Central memory CD4-positive, alpha-beta T cell (primary cell): ENCODE data around the gene PCAT6.
"Not testable (repeated sequence)": the region's sequence is repeated elsewhere in the genome, so short reads cannot be mapped to it uniquely, and the experiment has no call there.

Experiments used
- DNase-seq: peaks from one replicate; pipeline ENCODE4 v3.0.0; 2022

Gene PCAT6

DNA sequence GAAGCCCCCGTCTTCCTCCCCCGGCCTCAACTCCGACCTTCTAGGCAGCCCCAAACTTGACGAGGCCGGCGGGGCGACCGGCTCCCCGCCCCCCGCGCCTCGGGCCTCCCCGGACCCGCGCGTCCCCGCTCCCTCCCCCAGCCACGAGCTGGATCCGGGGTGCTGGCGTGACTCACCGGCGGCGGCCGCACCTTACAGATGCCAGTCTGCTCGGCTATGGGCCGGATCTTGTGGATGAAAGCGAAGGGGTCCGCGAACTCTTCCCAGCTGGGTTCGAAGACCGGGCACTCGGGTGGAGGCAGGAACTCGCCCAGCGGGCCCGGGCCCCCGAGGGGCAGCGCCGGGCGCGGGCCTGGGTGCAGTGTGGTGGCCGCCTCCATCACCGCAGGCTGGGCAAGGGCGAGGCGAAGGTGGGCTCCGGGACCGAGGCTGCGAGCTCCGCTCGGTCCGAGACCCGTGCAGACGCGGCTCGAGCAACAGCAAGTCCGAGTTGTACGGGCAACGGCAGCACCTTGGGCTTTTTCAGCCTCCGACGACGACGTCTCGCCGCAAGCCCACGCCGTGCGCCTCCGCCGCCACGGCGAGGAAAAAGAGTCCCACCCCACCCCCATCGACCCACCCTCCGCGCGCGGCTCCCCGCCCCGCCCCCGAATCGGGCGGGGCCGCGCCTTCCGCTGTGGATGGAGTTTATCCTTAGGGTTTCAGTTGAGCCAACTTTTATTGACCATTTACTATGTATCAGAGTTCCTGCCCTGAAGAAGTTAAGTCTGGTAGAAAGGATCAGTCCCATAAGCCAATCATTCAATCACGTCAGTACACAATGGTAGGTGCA, 2.6 kb upstream of the PCAT6 start, which contains the start of gene KDM5B:
TSS of gene KDM5B (minus strand) at position 496 of the 832 bp plus-strand sequence. CDS start at position 380, 116 bp downstream.
- peak; percentile 56 for DNase-seq

GRCh38 chr1:202809597-202810159, 1.1 kb upstream of the PCAT6 start:
- no peak for DNase-seq

GRCh38 chr1:202810193-202810614, 550 bp upstream of the PCAT6 start:
- no peak for DNase-seq

- no peak for DNase-seq
Observed at GRCh38 chr1:202811296-202812175, 782 bp downstream of the PCAT6 start.

DNA sequence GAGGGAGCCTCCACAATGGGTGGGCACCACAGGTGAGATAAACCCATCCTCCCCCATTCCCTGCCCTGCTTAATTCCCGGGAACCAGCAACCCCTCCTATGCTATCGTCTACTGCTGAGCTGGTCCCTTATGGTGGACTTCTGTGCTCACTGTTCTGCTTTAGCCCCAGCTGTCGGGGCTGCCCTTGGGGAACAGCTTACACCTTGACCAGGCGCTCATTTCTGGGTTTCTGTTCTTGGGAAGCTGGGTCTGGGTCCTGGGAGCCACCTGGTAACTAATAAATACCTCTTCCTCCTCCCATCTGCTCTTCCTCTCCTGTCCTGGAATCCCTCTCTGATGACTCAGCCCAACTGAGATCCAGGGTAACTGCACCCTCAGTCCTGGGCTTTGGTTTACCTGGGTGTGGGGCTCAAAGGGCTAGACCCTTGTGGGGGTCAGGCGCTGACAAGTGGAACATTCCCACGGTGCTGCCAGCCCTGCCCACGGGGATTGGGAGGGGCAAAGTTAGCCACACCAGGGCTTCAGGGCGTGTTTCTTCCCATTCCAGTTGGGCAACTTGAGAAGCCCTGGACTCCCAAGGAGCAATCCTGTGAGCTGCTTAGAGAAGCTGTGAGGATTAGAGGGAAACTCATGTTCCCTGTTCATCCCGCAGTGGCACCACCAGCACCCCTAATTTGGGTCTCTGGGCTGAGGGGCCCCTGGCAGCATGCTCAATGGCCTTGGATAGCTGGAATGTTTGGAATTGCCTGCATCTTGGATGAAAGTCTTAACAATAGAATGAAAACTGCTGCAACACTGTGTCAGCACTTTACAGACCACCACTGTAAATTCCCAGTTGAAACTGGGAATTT, 1.6 kb downstream of the PCAT6 start:
- no peak for DNase-seq

- DNase-seq, result no peak
Observed at GRCh38 chr1:202815120-202815519, 4.4 kb downstream of the PCAT6 start.

DNA sequence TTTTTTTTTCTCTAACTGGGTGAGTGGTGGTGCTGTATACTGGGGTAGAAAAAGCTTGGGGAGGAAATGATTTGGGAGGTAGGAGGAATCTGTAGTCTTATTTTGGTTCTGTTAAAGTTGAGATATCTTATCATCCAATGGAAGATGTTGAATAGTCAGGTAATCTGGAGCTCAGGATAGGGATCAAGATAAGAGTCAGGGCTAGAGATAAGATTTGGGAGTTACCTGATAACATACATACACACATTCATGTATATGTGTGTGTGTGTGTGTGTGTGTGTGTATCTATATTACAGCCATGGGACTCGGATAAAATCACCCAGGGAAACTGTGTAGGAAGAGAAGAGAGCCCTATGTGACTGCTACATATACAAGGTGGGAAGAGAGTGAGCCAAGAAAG, 8.1 kb downstream of the PCAT6 start:
- DNase-seq, result no peak

- DNase-seq, result no peak
Observed at GRCh38 chr1:202821467-202821866, 10.7 kb downstream of the PCAT6 start.

GRCh38 chr1:202825748-202826147, 15.0 kb downstream of the PCAT6 start:
- no peak for DNase-seq

DNA sequence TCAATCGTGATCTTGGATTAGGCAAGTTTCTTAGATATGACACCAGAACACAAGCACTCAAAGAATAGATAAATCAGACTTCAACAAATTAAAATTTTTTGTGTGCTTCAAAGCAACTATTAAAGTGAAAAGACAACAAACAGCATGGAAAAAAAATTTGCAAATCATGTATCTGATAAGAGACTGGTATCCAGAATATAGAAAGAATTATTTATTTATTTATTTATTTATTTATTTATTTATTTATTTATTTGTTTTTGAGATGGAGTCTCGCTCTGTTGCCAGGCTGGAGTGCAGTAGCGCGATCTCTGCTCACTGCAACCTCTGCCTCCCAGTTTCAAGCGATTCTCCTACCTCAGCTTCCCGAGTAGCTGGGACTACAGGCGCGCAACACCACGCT, 18.5 kb downstream of the PCAT6 start:
- DNase-seq, result not testable (repeated sequence)

GRCh38 chr1:202831906-202832305, 21.2 kb downstream of the PCAT6 start:
- no peak for DNase-seq

DNA sequence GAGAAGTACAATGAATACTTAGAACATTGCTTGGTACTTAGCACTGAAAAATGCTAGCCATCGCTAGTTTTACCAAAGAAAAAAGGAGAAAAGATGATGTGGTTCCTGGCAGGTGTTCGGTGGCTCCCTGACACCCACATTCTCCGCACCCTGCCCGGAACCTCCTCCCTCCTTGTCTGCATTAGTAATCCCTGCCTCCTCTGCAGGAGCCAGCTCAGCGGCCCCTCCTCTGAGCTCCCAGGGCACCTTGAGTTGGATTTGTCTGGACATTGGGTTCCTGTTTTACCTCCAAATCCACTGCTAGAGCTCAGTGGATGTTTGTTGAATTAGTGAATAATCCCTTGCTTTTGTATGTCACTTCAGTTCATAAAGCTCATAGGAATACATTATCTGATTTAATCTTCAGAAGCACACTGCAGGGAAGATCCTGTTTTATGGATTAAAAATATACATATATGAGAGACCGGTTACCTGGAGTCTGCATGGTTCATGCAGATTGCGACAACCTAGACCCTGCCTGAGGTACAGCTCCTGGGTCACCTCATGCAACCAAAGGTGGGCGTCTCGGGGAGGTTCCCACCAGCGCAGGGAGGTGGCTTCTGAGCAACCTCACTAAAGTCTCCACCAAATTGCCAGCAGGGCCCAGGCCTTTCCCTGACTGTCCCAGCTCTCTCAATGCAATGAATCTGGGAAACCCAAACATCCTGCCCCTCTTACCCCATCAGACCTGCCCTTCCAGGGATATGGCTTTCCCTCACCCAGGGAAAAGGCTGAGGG, 24.2 kb downstream of the PCAT6 start:
- no peak for DNase-seq

DNA sequence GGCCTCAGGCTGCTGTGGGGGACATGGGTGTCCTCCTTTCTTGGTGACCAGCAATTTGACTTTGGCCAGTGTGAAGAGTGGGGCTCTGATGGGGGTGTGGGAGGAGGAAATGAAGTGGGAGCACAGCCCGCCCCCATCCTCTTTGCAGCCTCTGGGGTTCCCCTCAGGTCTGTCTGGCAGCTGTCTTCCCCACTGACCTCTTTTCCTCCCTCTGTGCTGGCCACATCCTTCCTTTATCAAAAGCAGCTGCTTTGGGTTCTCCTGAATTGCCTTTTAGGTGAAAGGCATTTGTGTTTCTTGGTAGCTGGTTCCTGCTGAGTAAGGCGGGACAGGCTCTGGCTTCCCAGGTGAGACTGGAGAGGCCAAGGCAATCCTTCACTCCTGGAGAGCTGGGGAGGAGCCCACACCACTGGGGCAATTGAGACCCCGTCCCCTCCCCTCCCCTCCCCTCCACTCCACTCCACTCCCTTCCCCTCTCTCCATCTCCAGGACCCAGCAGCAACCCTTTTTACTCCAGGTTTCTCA, 24.9 kb downstream of the PCAT6 start:
- DNase-seq, result peak; percentile 54

DNA sequence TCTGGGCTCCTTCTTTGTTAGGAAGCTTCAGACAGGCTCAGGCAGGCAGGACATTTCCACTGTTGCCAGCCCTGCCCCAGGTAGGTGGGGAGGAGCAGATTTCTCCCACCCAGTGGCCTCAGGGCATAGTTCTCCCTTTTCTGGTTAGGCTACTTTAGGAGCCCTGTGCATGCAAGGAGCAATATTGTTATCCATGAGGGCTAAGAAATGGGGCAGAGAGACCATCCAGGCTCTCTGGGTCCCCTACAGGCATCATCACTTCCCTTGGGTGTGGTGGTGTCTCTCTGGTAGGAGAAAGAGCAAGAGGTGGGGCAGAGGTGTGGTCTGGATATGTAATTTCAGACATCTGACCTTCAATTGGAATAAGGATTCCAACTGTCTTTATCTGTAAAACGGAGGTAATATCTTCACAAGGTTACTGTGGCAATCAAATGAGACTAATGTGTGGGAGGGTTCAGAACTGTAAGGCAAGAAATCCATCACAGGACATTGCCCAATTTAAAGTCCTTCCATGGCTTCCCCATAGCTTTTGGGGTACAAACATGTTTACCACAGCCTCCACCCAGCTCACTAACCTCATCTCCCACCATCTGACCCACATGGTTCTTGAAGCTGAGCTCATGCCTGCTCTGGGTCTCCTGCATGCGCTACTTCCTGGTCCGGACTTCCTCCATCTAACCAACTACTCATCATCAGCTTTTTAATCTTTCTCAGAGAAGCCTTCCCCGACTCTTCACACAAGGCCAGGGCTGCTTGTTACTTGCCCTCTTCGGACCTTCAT, 26.1 kb downstream of the PCAT6 start:
- DNase-seq, result no peak

DNA sequence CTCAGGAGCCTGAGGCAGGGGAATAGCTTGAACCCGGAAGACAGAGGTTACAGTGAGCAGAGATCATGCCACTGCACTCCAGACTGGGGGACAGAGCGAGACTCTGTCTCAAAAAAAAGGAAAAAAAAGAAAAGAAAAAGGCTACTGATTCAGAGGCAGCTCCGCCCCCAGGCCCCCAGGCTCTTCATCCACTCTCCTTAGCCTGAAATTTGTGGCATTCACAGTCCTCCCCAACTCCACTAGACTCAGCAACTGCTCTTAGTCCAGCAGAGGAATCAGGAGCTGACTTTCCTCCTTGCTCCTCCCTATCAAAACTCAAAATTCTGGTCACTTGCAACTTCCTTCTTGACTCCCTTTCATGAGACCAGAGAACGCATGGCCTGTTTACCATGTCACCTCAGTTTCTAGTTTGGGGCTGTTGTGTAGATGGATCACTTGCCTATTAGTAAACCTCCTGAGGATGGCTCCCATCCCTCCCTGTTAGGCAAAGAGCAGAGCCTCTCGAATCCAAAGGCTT, 27.1 kb downstream of the PCAT6 start:
- DNase-seq, result no peak

DNA sequence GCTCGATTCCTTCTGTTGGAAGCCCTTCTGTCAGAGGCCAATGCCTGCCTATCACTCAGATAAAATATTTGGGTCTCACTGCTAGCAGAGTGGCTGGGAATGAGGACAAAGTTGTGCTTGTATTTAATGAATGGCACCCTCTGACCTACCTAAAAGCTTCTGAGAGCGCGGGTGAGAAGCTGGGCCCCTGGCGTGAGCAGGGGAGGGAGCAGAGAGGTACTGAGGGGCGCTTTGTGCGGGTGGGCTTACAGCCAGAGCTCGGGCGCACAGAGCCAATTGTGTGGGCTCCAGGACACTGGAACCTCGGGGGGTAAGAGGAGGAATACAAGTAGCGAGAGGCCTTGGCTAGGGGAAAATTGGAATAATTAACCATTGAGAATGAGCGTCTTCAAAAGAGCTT, 32.3 kb downstream of the PCAT6 start:
- no peak for DNase-seq

GRCh38 chr1:202844259-202844658, 33.5 kb downstream of the PCAT6 start:
- DNase-seq, result no peak

DNA sequence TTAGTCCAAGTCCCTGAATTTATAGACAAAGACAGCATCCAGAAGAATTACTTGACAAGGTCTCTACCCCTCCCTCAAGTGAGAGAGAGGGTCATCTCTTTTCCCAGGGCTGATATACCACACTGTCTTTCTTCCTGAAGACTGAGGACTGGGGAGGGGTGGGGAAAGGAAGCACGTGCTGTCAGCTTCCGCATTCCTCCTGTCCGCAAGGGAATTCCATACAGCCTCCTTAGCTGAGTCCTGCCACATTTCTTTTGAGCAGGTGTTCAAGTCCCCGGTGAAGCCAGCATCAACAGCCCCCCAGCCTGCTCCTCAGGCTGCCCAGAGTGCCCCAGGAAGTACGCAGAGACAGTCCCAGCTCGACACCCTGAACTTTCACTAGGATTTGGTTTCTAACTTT, 34.2 kb downstream of the PCAT6 start:
- DNase-seq, result no peak

GRCh38 chr1:202848191-202848542, 37.4 kb downstream of the PCAT6 start:
- DNase-seq, result no peak

DNA sequence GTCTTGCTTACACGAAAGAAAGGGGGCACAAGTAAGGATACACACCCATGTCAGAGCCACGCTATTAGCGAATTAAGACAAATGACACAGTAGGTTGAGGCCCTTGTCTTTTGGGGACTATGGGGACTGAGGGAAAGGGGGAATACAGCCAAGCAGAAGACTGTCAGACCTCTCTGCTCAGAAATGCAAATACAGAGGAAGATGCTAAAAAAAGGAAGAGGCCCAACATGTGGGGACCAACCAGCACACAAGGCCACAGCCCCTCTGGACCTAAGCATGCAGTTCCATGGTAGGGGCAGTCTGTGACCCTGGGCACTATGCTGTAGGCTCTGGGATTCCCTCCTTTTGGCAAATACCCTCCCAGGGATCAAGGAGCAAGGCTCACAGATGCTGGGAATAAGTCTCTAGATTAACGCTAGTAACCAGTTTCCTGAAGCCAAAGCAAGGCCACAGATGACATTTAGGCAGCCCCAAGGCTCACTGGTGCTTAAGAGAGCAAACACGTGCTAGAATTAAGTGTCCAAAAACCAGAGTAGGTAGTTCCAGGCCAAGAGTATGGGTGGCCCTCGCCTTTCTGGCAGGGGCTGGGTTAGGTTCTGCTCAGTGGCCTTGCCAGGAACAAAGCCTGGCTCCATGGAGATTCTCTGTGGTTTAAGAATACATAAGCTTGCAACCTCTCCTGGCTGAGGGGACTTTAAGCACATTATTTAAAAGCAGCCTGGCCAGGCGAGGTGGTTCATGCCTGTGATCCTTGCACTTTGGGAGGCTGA, 40.0 kb downstream of the PCAT6 start:
- DNase-seq, result no peak
